ENCODE measurements around the gene CDK4. TPM values are rescaled to one million over a fixed set of nuclear protein-coding genes. Genes with fewer than 3 reads are reported as not detected.

CDK4 gene
- total RNA-seq, 1 experiment from 2014 or later, result 154 TPM

DNA sequence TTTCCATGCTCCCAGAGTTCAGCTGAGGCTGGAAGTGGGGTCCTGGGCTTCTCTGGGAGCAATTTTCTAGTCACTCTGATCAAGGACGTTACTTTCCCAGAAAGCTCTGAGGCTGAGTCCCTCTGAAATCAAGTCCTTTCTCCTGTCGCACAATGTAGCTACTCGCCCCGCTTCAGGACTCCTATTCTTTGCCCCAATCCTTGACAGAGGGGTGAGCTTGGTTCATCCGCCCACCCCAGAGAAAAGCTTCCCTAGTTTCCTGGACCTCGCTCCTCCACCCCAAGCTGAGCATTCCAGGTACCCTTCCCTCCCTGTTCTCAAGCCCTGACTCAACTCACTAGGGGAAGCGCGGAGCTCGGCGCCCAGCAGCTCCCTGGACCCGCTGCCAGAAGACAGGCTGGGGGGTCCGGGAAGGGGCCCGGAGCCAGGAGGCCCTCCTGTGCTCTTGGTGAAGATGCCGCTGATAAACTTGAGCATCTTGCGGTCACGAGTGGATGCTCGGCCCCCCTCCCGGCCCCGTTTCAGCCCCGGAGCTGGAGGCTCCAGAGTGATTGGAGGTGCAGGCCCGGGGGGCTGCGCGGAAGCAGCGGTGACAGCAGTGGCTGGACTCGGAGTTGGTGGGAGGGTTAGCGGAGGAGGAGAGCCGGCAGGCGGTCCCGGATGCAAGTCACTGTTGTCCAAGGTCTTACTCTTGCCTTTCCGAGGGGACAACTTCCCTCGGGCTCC, 15.2 kb downstream of the CDK4 start:
- Histone ChIP-seq H3K9ac (ENCODE audit: low read length) (no peak overlapping the region), H4K20me1 (ENCODE audit: insufficient read depth, low read depth, low read length) (no peaks in the 10 kb centered on the region), H3K79me2 (ENCODE audit: low read length) (peaks cover 30% of the 10 kb centered on the region), H2AFZ (ENCODE audit: low read length) (no peak overlapping the region), H3K36me3 (ENCODE audit: insufficient read depth, low read length) (no peaks in the 10 kb centered on the region), H3K27me3 (ENCODE audit: low read length) (no peaks in the 10 kb centered on the region), H3K27ac (ENCODE audit: low read length) (no peak overlapping the region), H3K9me3 (ENCODE audit: low read length) (no peaks in the 10 kb centered on the region), H3K9me2 (replicated peaks; ENCODE audit: insufficient read depth, low read length) (no peaks in the 10 kb centered on the region), H3K4me3 (ENCODE audit: low read length) (no peak overlapping the region), H3K4me2 (ENCODE audit: low read depth, low read length, poor library complexity, severe bottlenecking) (no peak overlapping the region), H3K4me1 (ENCODE audit: low read length) (peaks cover 19% of the 10 kb centered on the region)
- DNase-seq, result no peak

DNA sequence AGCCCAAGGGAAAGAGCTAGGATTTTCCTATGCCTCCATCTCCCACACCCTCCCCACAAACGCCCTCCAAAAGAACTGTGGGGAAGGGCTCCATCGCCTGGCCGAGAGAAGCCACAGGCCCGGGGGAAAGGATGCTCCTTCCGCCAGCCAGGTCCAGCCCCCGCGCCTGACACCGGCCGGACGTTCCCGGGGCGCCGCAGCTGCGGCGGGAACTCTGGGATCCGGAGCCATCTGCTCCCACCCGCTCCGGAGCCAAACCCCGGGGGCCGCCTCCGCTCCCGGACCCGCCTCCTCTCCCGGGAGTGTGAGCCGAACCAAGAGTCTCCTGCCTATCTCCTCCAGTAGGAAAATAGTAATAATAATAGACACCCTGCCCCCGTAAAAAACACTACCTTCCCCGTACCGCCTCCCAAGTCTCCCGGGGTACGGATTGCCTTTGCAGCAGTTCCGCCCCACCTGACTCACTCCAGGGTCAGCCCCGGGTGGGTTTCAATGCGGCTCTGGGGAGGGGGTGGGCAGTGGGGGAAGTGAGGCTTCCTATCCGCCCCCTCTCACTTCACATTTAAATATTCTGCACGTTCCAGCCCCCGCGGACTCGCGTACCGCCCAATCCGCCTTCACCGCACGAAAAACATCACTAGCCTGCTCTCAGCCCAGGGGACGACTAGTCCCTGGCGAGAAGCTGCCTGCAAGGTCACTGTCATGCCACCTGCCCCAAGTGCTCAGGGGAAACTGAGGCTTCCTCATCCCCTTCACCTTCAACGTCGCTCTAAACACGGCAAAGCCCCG, 16.0 kb downstream of the CDK4 start:
- Histone ChIP-seq H2AFZ (ENCODE audit: low read length) (no peak overlapping the region), H3K9me2 (replicated peaks; ENCODE audit: insufficient read depth, low read length) (no peaks in the 10 kb centered on the region), H3K4me1 (ENCODE audit: low read length) (peaks cover 15% of the 10 kb centered on the region), H4K20me1 (ENCODE audit: insufficient read depth, low read depth, low read length) (no peaks in the 10 kb centered on the region), H3K4me2 (ENCODE audit: low read depth, low read length, poor library complexity, severe bottlenecking) (no peak overlapping the region), H3K79me2 (ENCODE audit: low read length) (peaks cover 22% of the 10 kb centered on the region), H3K27ac (ENCODE audit: low read length) (no peak overlapping the region), H3K27me3 (ENCODE audit: low read length) (no peaks in the 10 kb centered on the region), H3K9ac (ENCODE audit: low read length) (no peak overlapping the region), H3K36me3 (ENCODE audit: insufficient read depth, low read length) (no peaks in the 10 kb centered on the region), H3K4me3 (ENCODE audit: low read length) (no peak overlapping the region), H3K9me3 (ENCODE audit: low read length) (no peaks in the 10 kb centered on the region)
- no peak for DNase-seq

- no peak overlapping the region for H3K27ac ChIP-seq (ENCODE audit: low read length)
- no peak for DNase-seq
- H3K27me3 ChIP-seq (ENCODE audit: low read length), result no peaks in the 10 kb centered on the region
- H3K9ac ChIP-seq (ENCODE audit: low read length), result no peak overlapping the region
- H3K4me2 ChIP-seq (ENCODE audit: low read depth, low read length, poor library complexity, severe bottlenecking), result no peak overlapping the region
- no peaks in the 10 kb centered on the region for H3K9me2 ChIP-seq (replicated peaks; ENCODE audit: insufficient read depth, low read length)
- H3K79me2 ChIP-seq (ENCODE audit: low read length), result peaks cover 15% of the 10 kb centered on the region
- H3K36me3 ChIP-seq (ENCODE audit: insufficient read depth, low read length), result peaks cover 2% of the 10 kb centered on the region; the same call in 1 of the 2 replicates
- H4K20me1 ChIP-seq (ENCODE audit: insufficient read depth, low read depth, low read length), result no peaks in the 10 kb centered on the region
- H3K9me3 ChIP-seq (ENCODE audit: low read length), result no peaks in the 10 kb centered on the region
- H2AFZ ChIP-seq (ENCODE audit: low read length), result no peak overlapping the region
- H3K4me3 ChIP-seq (ENCODE audit: low read length), result no peak overlapping the region
- peaks cover 7% of the 10 kb centered on the region for H3K4me1 ChIP-seq (ENCODE audit: low read length)
These were observed 16.8 kb downstream of the CDK4 start for GRCh38 chr12:57735198-57735855.

GRCh38 chr12:57734591-57734990, 17.5 kb downstream of the CDK4 start:
- no peak overlapping the region for H3K27ac ChIP-seq (ENCODE audit: low read length)
- no peaks in the 10 kb centered on the region for H3K9me2 ChIP-seq (replicated peaks; ENCODE audit: insufficient read depth, low read length)
- H3K4me3 ChIP-seq (ENCODE audit: low read length), result no peak overlapping the region
- no peak overlapping the region for H3K9ac ChIP-seq (ENCODE audit: low read length)
- H3K4me1 ChIP-seq (ENCODE audit: low read length), result no peaks in the 10 kb centered on the region
- no peak for DNase-seq
- H4K20me1 ChIP-seq (ENCODE audit: insufficient read depth, low read depth, low read length), result no peaks in the 10 kb centered on the region
- no peak overlapping the region for H2AFZ ChIP-seq (ENCODE audit: low read length)
- no peaks in the 10 kb centered on the region for H3K27me3 ChIP-seq (ENCODE audit: low read length)
- H3K79me2 ChIP-seq (ENCODE audit: low read length), result peaks cover 8% of the 10 kb centered on the region
- H3K4me2 ChIP-seq (ENCODE audit: low read depth, low read length, poor library complexity, severe bottlenecking), result no peak overlapping the region
- peaks cover 5% of the 10 kb centered on the region; the same call in 1 of the 2 replicates for H3K36me3 ChIP-seq (ENCODE audit: insufficient read depth, low read length)
- no peaks in the 10 kb centered on the region for H3K9me3 ChIP-seq (ENCODE audit: low read length)

- no peak overlapping the region for H3K9ac ChIP-seq (ENCODE audit: low read length)
- H3K4me3 ChIP-seq (ENCODE audit: low read length), result no peak overlapping the region
- no peak overlapping the region for H3K4me2 ChIP-seq (ENCODE audit: low read depth, low read length, poor library complexity, severe bottlenecking)
- H3K27ac ChIP-seq (ENCODE audit: low read length), result no peak overlapping the region
- H3K27me3 ChIP-seq (ENCODE audit: low read length), result no peaks in the 10 kb centered on the region
- peaks cover 1% of the 10 kb centered on the region for H3K79me2 ChIP-seq (ENCODE audit: low read length)
- no peaks in the 10 kb centered on the region for H3K9me2 ChIP-seq (replicated peaks; ENCODE audit: insufficient read depth, low read length)
- H3K4me1 ChIP-seq (ENCODE audit: low read length), result no peaks in the 10 kb centered on the region
- DNase-seq, result no peak
- H3K36me3 ChIP-seq (ENCODE audit: insufficient read depth, low read length), result peaks cover 5% of the 10 kb centered on the region; the same call in 1 of the 2 replicates
- H4K20me1 ChIP-seq (ENCODE audit: insufficient read depth, low read depth, low read length), result no peaks in the 10 kb centered on the region
- H2AFZ ChIP-seq (ENCODE audit: low read length), result no peak overlapping the region
- H3K9me3 ChIP-seq (ENCODE audit: low read length), result no peaks in the 10 kb centered on the region
These were observed 18.2 kb downstream of the CDK4 start for GRCh38 chr12:57733928-57734327.

GRCh38 chr12:57732726-57733593, 19.1 kb downstream of the CDK4 start:
- H3K79me2 ChIP-seq (ENCODE audit: low read length), result no peaks in the 10 kb centered on the region
- H3K4me1 ChIP-seq (ENCODE audit: low read length), result no peaks in the 10 kb centered on the region
- H3K4me2 ChIP-seq (ENCODE audit: low read depth, low read length, poor library complexity, severe bottlenecking), result no peak overlapping the region
- no peak overlapping the region for H3K27ac ChIP-seq (ENCODE audit: low read length)
- no peak overlapping the region for H3K4me3 ChIP-seq (ENCODE audit: low read length)
- DNase-seq, result no peak
- H3K27me3 ChIP-seq (ENCODE audit: low read length), result no peaks in the 10 kb centered on the region
- no peak overlapping the region for H3K9ac ChIP-seq (ENCODE audit: low read length)
- H4K20me1 ChIP-seq (ENCODE audit: insufficient read depth, low read depth, low read length), result no peaks in the 10 kb centered on the region
- H3K9me3 ChIP-seq (ENCODE audit: low read length), result no peaks in the 10 kb centered on the region
- H3K36me3 ChIP-seq (ENCODE audit: insufficient read depth, low read length), result peaks cover 5% of the 10 kb centered on the region; the same call in 1 of the 2 replicates
- no peak overlapping the region for H2AFZ ChIP-seq (ENCODE audit: low read length)
- no peaks in the 10 kb centered on the region for H3K9me2 ChIP-seq (replicated peaks; ENCODE audit: insufficient read depth, low read length)

DNA sequence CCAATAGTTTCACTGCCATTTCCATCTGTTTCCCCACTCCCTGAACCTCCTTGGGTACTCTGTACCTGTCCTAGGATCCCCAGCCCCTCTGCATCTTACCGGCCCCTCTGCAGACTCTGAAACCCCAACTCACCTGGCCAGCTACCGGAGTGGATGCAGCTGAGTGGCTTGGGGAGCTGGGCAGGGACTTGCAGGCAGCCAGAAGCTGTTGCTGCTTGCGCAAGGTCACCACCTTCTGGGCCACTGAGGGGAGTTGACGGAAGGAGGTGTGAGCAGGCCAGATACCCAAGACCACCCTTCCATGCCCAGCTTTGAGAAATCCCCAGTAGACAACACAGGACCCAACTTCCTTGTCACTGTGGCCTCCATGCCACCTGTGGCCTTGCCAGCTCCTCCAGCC, 19.8 kb downstream of the CDK4 start:
- Histone ChIP-seq H3K9ac (ENCODE audit: low read length) (no peak overlapping the region), H3K9me3 (ENCODE audit: low read length) (no peaks in the 10 kb centered on the region), H3K27me3 (ENCODE audit: low read length) (no peaks in the 10 kb centered on the region), H4K20me1 (ENCODE audit: insufficient read depth, low read depth, low read length) (no peaks in the 10 kb centered on the region), H3K36me3 (ENCODE audit: insufficient read depth, low read length) (peaks cover 5% of the 10 kb centered on the region; the same call in 1 of the 2 replicates), H2AFZ (ENCODE audit: low read length) (no peak overlapping the region), H3K4me2 (ENCODE audit: low read depth, low read length, poor library complexity, severe bottlenecking) (no peak overlapping the region), H3K4me3 (ENCODE audit: low read length) (no peak overlapping the region), H3K9me2 (replicated peaks; ENCODE audit: insufficient read depth, low read length) (no peaks in the 10 kb centered on the region), H3K79me2 (ENCODE audit: low read length) (no peaks in the 10 kb centered on the region), H3K27ac (ENCODE audit: low read length) (no peak overlapping the region), H3K4me1 (ENCODE audit: low read length) (no peaks in the 10 kb centered on the region)
- DNase-seq, result no peak
